ENCODE results near the gene TAP1.

GRCh38 chr6:32809171-32809570, 44.3 kb downstream of the TAP1 start:
- TF ChIP-seq POLR2A (IDR thresholded peaks at IDR 0.05; ENCODE audit: low read length) (no peak), GATA1 (IDR thresholded peaks at IDR 0.05; ENCODE audit: low read depth, low read length) (no peak)

All from erythroblast (primary cell).